Stimulated activated CD4-positive, alpha-beta T cell treated with anti-CD3 and anti-CD28 coated beads, Interleukin-1b, Interleukin-23, amount 100 ng/mL, for 4 hours (primary cell): ENCODE data around the gene ITPRID1.
"Not testable (repeated sequence)": the region's sequence is repeated elsewhere in the genome, so short reads cannot be mapped to it uniquely, and the experiment has no call there.

ENCODE experiments used
- DNase-seq, 2 donors: peaks; one replicate each; pipeline ENCODE4 v3.0.0-alpha.2; 2020; ENCODE audit warnings: low read depth in 2 of 2

The ITPRID1 gene

DNA sequence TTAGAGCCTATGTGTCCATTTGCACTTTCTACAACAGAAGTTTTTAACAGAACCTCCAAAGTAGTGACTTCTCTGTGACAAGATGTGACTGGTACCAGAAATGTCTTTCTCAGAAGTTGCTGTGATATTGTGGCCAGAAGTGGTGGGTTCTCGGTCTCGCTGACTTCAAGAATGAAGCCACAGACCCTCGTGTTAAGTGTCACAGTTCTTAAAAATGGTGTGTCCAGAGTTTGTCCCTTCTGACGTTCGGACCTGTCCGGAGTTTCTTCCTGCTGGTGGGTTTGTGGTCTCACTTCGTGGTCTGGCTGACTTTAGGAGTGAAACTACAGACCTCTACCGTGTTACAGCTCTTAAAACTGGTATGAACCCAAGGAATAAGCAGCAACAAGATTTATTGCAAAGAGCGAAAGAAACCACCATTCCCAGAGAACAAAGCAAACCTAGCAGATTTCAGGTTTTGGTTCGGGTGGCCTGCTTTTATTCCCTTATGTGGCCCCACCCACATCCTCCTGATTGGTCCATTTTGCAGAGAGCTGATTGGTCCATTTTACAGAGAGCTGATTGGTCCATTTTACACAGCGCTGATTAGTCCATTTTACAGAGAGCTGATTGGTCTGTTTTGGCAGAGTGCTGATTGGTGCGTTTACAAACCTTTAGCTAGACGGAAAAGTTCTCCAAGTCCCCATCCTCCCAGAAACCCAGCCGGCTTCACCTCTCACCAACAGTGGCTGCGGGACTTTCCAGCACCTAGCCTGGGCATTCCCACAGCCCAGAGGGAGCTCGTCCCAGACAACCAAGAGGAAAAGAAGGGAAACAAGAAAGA lies 3.0 kb downstream of the ITPRID1 start:
- no peak for DNase-seq

DNA sequence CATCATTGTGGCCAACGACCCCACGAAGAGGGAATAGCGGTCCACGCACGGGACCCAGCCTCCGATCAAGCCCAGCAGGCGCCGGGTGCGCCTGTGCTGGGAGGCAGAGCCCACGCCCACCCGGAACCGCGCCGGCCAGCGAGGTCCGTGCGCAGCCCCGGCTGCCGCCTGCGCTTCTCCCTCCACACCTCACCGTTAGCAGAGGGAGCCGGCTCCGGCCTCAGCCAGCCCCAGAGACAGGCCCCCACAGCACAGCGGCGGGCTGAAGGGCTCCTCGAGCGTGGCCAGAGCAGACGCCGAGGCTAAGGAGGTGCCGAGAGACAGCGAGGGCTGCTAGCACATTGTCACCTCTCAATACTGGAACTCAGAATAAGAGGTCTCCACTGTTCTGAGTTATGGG lies 3.6 kb downstream of the ITPRID1 start:
- DNase-seq = no peak

DNA sequence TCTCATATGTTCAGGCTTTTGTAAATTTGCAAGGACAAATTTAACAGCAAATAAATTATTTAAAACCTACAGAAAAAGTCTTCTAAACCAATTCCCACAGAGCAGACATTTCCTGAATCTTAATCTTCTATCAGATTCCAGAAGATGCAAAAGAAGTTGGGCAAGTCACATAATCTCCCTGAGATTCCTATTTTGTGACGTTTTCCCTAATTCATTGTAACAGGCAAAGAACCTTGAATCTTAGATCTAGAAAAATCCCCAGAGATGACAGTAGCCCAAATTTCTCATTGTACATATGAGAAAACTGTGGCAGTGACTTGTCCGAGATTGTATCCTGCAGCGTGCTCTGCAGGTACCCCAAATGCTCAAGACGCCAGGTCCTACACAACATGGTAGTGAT lies 4.9 kb downstream of the ITPRID1 start:
- no peak for DNase-seq

DNA sequence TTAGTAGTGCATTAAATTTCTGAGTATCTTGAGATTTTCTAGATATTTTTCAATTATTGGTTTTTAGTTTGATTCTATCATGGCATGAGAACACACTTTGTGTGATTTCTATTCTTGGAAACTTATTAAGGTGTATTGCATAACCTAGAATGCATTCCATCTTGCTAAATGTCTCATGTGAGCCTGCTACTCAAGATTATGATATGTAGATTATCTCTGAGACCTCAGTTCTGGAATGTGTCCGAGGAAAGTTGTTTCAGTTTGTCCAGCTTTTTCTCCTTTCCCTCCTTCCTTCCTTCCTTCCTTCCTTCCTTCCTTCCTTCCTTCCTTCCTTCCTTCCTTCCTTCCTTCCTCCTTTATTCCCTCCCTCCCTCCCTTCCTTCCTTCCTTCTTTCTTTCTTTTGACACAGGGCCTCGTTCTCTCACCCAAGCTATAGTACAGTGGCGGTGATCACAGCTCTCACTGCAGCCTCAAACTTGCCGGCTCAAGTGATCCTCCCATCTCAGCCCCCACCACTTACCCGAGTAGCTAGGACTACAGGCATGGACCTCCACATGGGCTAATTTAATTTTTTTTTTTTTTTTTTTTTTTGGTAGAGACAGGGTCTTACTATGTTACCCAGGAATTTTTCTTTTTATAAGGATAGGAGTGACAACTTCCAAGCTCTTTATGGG lies 7.6 kb downstream of the ITPRID1 start:
- no peak for DNase-seq

DNA sequence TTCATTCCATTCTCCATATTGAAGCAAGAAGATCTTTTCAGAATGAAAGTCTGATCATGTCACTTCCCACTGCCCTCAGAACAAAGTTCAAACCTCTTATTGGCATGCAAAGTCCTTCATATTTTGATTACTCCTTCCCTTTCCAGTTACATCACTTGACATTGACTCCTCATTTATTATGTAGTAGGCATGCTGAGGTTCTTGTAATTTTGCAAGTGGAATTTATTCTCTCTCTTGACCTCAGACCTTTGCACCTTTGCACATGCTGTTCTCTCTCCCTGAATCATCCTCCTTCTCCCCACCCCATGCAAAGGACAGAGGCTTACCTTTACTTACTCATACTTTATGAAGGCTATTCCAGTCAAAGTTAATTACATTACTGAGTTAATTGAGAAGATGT lies 13.0 kb downstream of the ITPRID1 start:
- DNase-seq = no peak

DNA sequence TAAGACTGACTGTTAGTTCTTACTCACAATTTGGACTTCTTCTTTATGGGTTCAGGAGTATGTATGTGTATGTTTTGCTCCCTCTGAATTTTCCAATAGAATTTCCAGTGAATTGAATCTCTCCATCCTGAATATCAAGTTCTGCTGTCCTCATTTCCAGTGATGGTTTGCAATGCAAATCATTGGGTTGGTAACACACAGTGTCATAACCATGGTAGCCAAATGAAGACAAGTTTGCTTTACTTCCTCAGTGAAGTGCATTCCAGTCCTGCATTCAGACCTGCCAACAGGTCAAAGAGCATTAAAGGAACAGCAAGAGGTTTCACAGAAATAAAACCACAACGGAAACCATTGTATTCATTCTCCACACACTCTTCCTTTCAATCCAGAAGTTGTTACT lies 15.2 kb downstream of the ITPRID1 start:
- DNase-seq = no peak

DNA sequence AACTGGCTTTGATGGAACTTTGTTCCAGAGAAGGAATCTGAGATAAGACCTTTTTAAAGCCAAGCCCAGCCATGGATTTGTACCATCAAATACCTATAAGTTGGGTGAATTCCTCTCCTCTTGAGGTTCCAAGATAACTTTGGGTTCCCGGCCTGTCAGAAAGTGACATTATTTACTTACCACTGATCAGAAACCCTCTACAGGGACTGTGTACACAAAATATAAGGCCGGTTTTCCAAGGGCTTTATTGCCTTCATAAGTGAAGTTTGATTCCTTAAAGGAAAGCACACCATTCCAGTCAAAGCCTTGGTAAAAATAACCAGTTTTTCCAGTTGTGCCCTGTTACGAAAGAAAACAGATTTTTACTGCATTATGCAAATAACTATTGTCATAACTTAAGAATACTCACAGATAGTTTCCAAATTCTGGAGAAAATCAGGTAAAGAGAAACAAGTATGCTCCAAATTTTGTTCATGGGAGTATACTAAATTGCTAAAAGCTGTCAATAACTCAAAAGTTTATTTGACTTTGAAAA lies 26.8 kb downstream of the ITPRID1 start:
- DNase-seq = not testable (repeated sequence)

DNA sequence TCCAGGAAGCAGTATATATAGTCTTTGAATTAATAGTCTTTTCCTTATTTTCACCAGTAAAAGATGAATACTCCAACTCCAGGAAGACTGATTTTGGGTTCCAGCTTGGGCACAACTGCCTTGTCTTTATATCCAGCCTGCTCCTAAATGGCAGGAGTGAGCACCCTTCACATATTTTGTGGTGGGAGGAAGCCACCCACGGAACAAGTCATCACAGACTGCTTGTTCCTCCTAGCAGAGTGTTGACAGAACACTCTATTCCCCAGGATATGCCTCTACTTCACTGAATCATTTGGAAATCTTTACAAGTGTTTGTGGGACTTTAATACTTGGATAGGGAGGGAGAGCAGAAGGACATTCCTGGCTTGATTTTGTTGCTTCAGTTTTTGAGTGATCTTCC lies 31.7 kb downstream of the ITPRID1 start:
- DNase-seq = no peak

DNA sequence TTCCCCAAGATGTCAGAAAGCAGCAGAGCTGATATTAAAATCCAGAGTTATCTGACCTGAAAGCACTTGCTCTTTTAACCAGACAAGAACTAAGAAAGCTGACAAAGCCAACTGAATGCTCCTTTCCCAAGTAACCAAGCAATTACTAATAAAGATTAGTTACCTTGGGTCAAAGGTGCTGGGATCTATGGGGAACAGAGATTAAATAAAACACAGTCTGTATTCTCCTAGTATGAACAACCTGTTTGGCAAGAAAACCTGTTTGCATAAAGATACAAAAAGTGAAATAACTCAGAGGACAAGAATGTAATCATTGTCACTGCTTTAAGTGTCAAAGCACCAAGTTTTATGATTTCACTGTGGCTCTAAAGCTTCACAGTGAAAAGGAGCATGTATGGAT lies 35.7 kb downstream of the ITPRID1 start:
- DNase-seq = no peak

DNA sequence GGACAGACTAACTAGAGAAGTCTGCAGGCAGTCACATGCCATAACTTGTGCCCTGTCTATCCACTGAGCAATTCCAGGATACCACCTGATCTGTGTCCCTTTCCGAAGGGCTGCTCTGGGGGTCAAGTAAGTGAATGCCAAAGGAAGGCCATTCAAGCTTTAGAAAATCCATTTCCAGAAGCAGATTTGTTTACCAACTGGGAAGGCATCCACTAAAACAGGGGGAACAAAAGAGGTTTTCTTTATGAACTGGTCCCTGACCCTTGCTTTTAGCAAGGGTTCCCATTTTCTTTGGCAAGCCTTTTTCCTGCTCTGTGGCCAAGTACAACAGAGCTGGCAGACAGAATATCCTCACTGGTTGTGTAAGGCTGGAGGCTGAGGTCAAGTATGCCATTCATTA lies 36.5 kb downstream of the ITPRID1 start:
- DNase-seq = no peak

DNA sequence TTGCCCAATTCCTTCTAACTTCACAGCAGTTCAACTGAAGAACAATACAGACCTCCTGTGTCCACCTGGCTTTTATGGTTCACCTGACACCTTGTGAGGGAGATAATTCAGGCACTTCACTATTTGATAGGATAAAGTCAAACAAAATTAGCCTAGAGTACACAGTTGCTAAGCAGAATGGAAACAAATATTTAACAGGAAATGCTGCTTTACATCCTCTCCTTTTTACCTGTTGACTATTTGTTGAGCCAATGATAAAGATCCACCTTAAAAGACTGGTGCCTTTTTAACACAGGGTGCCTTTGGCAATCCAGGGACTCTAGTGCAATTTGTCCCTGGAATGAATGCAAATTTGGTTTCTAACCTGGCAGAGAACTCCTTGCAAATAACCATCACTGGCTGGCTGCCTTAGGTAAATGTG lies 39.8 kb downstream of the ITPRID1 start:
- no peak for DNase-seq

DNA sequence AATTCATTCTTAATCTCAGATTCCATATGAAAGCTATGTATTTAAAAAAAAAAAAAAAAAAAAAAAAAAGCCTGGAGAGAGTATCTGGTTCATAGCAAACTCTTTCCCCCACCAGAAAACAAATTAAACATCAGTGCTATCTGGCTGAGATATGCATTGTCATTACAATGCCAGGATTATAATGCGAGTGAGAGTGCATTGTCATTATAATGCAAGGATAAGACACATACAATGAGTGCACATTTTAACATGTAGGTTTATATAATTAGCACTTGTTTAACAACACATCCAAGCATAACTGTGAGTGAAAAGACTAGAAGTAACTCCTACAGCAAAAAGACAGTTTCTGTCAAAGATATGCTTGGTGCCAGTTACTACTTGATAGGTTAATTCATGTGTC lies 48.1 kb downstream of the ITPRID1 start:
- no peak for DNase-seq

DNA sequence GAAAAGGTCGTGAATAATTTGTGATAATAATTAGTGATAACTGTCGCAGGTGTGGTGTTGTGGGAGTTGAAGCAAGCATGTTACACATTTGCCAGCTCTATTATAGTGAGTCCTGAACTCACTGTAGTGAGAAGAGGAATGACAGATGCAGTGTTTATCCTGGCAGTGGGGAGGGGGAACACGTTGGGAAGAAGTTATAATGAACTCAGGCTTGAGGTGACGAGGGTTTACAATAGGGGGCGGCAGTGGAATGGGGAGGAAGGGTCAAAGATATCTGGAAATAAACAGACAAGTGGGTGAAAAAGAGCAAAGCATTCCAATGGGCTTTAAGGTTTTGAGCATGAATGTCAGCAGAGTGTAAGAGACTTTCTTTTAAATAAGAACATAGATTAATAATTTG lies 49.6 kb downstream of the ITPRID1 start:
- DNase-seq = no peak

DNA sequence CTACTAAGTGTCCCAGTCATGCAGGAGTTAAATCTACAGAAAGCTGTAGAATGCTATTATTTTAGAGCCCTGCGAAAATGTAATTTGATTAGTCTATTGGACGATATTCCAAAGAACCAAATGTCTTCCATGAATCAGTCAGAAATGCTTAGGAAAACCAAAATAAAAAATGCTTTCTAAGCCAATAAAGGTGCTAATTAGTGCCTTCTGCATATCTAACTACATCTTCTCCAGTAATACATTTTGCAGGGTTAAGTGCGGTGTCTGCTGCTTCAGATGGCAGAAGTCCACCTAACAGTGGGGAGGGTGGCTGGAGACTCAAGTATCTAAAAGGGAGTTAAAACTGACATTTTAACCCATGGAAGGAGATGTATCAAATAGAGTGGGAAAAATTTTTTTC lies 50.1 kb downstream of the ITPRID1 start:
- no peak for DNase-seq

DNA sequence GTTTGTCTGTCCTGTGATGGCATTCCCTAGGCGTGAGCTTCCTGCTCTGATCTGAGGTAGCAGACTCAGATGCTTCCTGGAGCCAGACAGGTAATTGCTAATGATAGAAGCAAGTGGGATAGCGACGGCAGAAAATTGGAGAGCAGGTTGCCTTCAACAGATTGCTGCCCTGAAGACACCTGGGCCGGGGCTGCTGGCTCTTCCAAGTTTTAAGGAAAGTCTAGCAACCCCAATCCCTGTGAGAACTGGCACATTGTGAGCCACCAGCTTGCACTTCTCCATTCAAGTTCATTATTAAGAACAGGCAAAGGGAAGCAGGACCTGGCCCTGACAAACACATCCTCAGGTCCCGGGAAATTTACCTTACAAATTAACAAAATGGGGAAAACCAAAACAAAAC lies 50.8 kb downstream of the ITPRID1 start:
- DNase-seq = no peak

DNA sequence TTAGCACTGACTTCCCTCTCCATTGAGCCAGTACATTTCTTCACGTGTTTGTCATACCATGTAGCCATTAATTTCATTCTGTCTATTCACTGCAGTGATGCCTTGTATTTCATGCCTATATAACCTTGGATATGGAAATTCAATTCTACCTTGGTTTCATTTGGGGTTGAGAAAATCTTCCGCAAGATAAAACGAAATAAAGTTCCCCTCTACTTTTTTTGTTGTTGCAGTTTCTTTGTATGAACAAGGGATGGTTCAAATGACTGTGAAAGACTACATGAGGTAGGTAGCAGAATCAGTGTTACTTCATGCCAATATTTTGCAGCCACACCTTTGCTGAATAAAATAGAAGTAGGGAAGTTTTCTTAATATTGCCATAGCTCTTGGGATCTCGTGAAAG lies 55.6 kb downstream of the ITPRID1 start:
- no peak for DNase-seq

DNA sequence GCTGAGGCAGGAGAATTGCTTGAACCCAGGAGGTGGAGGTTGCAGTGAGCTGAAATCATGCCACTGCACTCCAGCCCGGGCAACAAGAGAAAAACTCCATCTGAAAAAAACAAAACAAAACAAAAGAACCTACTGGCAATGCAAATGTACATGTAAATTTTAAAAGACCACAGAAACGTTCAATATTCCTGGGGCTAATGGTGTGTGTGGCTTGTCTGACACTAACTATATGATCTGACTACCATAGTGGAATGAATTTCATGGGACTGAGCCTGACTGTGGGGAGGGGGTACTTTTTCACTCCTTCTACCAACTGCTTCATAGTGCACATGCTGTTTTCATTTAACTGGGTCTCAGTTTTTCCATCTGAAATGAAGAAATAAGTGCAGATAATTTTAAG lies 69.6 kb downstream of the ITPRID1 start:
- no peak for DNase-seq

DNA sequence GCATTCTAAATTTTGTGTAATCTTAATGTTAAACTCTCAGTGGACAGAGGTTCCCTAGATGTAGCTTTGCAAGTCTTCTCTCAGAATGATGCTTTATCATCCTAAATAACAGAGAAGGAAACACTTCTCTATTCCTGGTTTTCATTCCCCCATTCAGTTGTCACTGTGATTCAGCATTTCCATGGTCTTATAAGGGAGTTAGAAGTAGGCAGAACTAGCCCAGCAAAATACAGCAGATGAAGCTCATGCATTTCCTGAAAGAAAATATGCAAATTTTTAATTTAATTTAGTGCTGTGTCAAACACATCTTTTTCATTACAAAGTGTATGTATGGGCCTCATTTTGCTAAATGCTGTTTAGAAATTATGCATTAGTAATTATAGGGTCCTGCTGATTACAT lies 70.1 kb downstream of the ITPRID1 start:
- DNase-seq = no peak

DNA sequence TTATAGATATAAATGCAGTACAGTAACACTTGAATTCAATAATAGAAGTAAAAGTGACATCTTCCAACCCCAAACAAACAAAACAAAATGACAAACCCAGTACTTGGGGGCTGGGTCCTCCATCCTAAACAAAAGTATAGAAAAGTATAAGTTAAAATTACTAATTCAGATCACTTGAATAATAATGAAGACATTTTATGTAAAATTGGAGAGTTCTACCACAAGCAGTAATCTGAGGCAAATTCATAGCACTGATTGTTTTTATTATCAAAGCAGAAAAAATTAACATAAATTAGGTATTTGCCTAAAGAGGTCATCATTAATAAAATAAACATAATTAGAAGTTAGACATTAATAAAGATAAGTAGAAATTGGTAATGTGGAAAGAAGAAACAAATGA lies 81.5 kb downstream of the ITPRID1 start:
- no peak for DNase-seq

DNA sequence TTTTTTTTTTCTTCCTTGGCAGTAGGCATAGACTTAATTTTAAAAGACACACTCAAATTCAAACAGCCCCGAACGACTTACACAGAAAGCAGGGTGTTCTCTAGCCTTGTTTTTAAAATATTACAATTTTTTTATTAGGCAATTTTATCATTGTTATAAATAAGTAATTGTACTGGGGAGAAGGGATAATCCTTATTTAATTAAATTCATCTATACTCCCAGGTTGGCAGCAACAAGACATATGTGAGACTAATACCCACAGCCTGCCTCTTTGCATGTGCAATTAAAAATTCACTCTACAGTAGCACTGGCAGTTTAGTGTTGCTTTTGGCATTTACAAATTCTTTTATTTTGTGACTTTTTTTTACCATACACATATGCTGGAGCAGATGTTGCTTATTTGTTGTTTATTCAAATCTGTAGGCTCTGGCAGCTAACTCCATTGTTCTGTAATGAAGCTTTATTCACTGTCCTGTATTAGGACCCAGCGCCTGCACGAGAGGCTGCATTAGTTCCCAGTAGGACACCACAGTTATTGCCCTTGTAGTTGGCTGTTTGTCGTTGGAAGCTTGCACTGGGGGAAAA lies 88.2 kb downstream of the ITPRID1 start:
- no peak for DNase-seq

DNA sequence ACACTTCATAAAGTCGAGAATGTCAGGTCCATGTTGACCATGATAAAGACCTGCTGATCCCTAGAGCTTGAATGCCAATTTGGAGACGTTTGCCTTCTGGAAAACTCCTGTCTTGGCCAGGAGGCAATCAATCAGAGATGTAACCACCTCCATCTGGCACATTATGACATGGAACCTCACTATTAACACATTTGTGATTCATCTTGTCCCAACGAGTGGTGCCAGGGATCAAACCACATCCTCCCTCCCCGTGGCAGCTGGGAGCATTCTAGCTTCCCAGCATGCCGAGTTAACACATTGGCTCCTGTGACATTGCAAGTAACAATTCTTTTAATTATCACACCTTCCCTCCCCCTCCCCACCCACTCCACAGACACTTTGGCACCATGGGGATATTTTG lies 89.2 kb downstream of the ITPRID1 start:
- no peak for DNase-seq

DNA sequence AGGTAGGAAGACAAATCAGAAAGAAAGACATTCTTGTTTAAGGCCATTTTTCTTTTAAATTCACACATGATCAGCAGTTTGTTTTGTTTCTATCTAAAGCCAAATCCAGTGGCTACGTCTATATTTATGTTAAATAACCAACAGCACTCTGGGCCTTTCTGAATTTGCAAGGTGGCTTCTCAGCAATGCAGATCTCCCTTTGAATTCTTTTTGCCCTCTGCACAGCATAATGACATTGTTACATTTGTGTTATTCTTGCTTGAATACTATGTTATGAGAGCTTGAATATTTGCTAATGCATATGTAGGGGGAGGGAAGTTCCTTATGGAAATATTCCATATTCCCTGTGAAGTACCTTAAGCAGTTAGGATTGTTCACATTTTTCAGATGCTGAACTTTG lies 99.7 kb downstream of the ITPRID1 start:
- no peak for DNase-seq

DNA sequence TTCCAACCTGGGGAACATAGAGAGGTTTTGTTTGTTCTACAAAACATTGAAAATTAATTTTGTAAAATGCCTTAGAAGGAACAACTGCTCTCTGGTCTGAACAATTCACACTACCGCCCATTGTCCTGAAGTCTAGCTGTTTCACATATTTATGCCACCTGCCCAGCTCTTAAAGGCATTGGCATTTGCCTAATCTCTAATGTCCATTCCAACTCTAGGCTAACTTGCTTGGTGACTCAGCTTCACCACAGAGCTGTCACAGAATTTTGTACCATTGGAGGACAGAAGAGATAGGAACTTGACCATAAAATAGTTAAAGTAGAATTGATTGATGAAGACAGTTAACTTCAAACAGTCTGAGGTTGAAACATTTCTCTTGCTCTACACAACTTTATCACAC lies 119.6 kb downstream of the ITPRID1 start:
- no peak for DNase-seq
